GM21381 (cell line): ENCODE data around the gene SMAD4.
A peak's percentile ranks its signal among the peaks of the same experiment; 100 is the strongest.

Experiments
- ATAC-seq: cut with Tn5 transposase; IDR thresholded peaks from one replicate; pipeline ENCODE4 v1.9.1; 2021; ENCODE audit warnings: mild to moderate bottlenecking, moderate library complexity; ENCODE audit not compliant: unreplicated experiment

SMAD4 gene

GRCh38 chr18:51020536-51020935 is 9.5 kb upstream of the SMAD4 start:
- no peak for ATAC-seq

GRCh38 chr18:51021226-51021965 is 8.6 kb upstream of the SMAD4 start:
- ATAC-seq = no peak

- no peak for ATAC-seq
Measured at GRCh38 chr18:51025512-51025911, 4.5 kb upstream of the SMAD4 start.

GRCh38 chr18:51028201-51028805 is 1.7 kb upstream of the SMAD4 start:
- no peak for ATAC-seq

- ATAC-seq = no peak
Measured at GRCh38 chr18:51029378-51029693, 677 bp upstream of the SMAD4 start.

- ATAC-seq = peak; percentile 55
Measured at GRCh38 chr18:51030537-51031258, 685 bp downstream of the SMAD4 start.

- ATAC-seq = no peak
Measured at GRCh38 chr18:51032193-51032592, 2.2 kb downstream of the SMAD4 start.

GRCh38 chr18:51037230-51037629 is 7.2 kb downstream of the SMAD4 start:
- no peak for ATAC-seq

GRCh38 chr18:51038110-51038509 is 8.1 kb downstream of the SMAD4 start:
- no peak for ATAC-seq

GRCh38 chr18:51039138-51040112 is 9.4 kb downstream of the SMAD4 start:
- no peak for ATAC-seq

GRCh38 chr18:51041677-51042352 is 11.8 kb downstream of the SMAD4 start:
- ATAC-seq = no peak

- ATAC-seq = no peak
Measured at GRCh38 chr18:51044928-51045585, 15.0 kb downstream of the SMAD4 start.

GRCh38 chr18:51048190-51048589 is 18.2 kb downstream of the SMAD4 start:
- ATAC-seq = no peak

- no peak for ATAC-seq
Measured at GRCh38 chr18:51049137-51049536, 19.1 kb downstream of the SMAD4 start.

- ATAC-seq = peak; percentile 80
Measured at GRCh38 chr18:51051105-51051712, 21.2 kb downstream of the SMAD4 start.

GRCh38 chr18:51053814-51054213 is 23.8 kb downstream of the SMAD4 start:
- ATAC-seq = no peak

- ATAC-seq = no peak
Measured at GRCh38 chr18:51054764-51055163, 24.8 kb downstream of the SMAD4 start.

GRCh38 chr18:51059969-51060368 is 30.0 kb downstream of the SMAD4 start:
- no peak for ATAC-seq

GRCh38 chr18:51064256-51064655 is 34.2 kb downstream of the SMAD4 start:
- no peak for ATAC-seq

- ATAC-seq = no peak
Measured at GRCh38 chr18:51066273-51066672, 36.3 kb downstream of the SMAD4 start.
